HFF-Myc (cell line): ENCODE measurements around the gene MBNL1.

ENCODE experiments used
- DNase-seq: peaks from one replicate; pipeline ENCODE4 v3.0.0-alpha.2; 2011; ENCODE audit warnings: low read depth; ENCODE audit errors: extremely low read depth
- H3K4me3 ChIP-seq: replicated peaks from 2 replicates; pipeline ENCODE4 v1.5.1; 2011; ENCODE audit warnings: low read depth, mild to moderate bottlenecking, control low read depth, low read length
- TF ChIP-seq, protein P1 (sequence below): IDR thresholded peaks from 2 replicates; pipeline ENCODE4 v1.5.1; 2012; ENCODE audit warnings: mild to moderate bottlenecking, low read depth, low read length, control low read depth; ENCODE audit errors: missing control alignments

Gene MBNL1

DNA sequence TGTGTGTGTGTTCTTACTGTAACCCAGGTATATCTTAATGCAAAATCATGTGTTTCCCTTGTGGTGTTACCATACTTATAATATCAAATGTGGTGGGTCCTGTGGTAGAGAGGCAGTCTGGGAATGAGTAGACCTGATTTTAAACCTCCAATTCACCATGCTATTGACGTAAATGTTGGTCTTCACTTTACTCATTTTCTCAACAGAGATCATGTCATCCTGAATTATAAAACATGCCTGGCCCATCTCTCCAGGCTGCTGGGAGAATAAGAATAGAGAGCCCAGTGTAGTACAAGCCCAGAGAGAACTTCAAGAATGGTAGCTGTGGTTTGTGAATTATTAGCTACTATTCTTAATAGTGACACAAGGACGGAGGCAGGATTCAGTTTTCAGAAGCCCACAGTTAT is 88.1 kb downstream of the MBNL1 start:
- no peak overlapping the region for H3K4me3 ChIP-seq
- TF ChIP-seq, protein P1, sequence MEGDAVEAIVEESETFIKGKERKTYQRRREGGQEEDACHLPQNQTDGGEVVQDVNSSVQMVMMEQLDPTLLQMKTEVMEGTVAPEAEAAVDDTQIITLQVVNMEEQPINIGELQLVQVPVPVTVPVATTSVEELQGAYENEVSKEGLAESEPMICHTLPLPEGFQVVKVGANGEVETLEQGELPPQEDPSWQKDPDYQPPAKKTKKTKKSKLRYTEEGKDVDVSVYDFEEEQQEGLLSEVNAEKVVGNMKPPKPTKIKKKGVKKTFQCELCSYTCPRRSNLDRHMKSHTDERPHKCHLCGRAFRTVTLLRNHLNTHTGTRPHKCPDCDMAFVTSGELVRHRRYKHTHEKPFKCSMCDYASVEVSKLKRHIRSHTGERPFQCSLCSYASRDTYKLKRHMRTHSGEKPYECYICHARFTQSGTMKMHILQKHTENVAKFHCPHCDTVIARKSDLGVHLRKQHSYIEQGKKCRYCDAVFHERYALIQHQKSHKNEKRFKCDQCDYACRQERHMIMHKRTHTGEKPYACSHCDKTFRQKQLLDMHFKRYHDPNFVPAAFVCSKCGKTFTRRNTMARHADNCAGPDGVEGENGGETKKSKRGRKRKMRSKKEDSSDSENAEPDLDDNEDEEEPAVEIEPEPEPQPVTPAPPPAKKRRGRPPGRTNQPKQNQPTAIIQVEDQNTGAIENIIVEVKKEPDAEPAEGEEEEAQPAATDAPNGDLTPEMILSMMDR, result no peak
- DNase-seq, result no peak

DNA sequence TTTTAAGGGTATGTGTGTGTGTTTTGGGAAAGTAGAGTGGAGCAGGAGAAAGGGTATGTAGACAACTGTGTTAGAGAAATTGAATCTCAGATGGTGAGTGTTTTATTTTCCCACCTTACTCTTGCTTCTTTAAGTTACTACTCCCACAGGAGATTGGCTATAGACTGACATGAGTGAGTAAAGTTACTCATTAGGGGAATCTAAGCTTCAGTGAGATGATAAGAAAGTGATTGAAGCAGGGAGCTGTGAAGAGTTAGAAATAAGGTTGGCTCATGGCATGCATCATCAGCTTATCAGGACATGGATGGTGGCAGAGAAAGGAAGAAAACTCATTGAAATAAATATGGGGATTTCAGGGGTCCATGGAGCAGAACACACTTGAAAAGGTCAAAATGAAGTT is 88.9 kb downstream of the MBNL1 start:
- no peak overlapping the region for H3K4me3 ChIP-seq
- DNase-seq, result no peak
- TF ChIP-seq, protein P1, result no peak

DNA sequence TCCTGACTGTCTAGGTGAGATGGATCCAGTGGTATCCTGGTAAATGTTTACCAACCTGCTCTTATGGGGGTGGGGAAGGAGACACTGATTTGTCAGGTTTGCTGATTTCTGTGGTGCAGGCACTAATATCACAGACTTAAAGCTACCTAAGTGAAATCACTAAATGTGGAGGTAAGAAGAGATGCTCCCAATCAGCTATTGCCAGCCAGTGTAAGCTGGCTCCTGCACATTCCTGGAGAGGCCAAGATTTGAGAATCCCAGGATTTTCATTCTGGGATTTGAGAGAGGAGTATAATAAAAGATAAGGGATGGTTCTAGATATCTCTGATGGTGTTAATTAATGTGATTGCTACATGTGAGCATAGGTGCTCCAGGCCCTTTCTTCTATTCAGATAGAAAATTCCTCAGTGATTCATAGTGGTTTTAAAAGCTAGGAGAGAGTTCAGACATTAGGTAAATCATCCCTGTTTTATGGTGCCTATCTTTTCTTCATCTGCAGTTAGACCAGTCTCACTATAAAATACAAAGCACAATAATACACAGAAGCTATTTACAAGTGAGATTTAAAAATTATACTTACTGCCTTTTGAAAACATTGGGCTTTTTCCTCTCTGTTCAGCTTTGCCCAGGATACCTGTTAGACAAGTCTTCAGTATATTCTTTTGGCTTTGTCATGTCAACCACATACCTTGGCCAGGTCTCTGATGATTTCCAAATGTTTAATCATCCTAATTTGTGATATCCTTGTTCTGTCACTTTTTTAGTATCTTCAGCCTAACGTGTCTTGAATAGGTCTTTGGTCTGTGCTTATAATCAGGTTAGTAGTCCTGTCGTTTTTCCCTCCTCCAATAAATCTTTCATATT is 90.9 kb downstream of the MBNL1 start:
- TF ChIP-seq, protein P1, result no peak
- H3K4me3 ChIP-seq, result no peak overlapping the region
- DNase-seq, result no peak

DNA sequence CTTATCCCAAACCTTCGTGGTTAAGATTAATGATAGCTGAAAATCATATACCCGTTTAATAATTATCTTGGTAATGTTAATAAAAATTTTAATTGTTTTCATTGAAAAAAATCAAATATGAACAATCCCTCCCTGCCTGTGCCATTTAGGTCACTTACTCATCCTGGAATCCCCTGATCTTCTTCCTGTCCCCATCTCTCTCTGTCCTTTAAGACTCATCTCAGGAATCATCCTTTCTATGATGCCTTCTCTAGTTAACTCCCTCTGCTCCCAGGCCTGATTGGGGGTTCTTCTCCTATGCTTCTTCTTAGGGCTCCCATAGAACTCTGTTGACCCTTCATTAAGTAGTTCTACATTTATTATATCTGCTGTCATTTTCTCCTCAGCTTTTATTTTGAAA is 91.6 kb downstream of the MBNL1 start:
- TF ChIP-seq, protein P1, result no peak
- no peak for DNase-seq
- H3K4me3 ChIP-seq, result no peak overlapping the region

DNA sequence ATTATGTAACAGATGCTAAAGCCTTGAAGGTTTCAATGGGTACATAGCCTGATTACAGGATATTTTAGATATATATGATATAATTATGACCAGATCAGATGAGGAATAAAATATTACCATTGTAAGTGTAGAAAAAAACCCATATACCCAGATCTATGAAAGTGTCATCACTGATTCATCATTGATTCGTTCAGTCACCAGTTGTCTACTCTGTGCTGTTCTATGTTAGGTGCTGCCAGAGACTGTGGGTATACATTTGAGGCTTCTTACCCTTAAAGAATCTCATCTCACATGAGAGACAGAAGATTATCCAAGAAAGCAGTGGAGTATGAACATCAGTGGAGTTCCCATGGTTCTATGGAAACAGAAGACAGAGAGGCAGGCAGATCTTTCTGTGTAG is 92.2 kb downstream of the MBNL1 start:
- DNase-seq, result no peak
- no peak overlapping the region for H3K4me3 ChIP-seq
- TF ChIP-seq, protein P1, result no peak

DNA sequence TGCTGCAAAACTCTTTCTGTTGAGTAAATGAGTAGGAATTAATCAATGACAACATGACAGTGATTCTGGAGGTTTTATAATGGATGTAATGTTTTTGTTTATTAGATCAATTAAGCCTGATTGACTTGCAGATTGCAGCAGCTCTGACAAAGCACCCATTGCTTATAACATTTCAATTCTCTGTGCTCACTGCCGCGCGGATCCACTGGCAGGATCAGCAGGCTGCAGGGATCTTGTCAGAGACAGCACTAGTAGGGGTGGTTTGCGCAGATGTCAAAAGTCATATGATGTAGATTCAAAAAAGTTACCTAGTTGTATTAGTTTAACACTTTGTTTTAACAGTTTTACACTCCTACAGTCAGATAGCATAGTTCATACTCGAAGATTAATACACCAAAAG is 93.4 kb downstream of the MBNL1 start:
- no peak overlapping the region for H3K4me3 ChIP-seq
- no peak for DNase-seq
- TF ChIP-seq, protein P1, result no peak
